A673 (cell line): ENCODE measurements around the gene CYBRD1. TPM values are rescaled to one million over a fixed set of nuclear protein-coding genes. Genes with fewer than 3 reads are reported as not detected.
"Not testable (repeated sequence)": the region's sequence is repeated elsewhere in the genome, so short reads cannot be mapped to it uniquely, and the experiment has no call there.

Experiments
- BruUV-seq: library from RNA; stranded (reverse); fragments of 400-500 nt; replicated peaks from 2 replicates; lab custom pipeline; 2021; lab: Mats Ljungman, UMichigan
- CTCF ChIA-PET: fragments of 300-600 bp; sonication (Branson Sonifier 250); formaldehyde crosslinking; loops from one replicate; lab custom pipeline; 2022; ENCODE audit warnings: antibody characterized with exemption; lab: Charles Lee
- POLR2A ChIA-PET: fragments of 300-600 bp; sonication (Branson Sonifier 250); formaldehyde crosslinking; loops from one replicate; lab custom pipeline; 2022; ENCODE audit warnings: antibody characterized with exemption; ENCODE audit not compliant: low non-redundant PET; lab: Charles Lee
- DNase-seq: peaks from one replicate; pipeline ENCODE4 v3.0.0-alpha.2; 2015; ENCODE audit warnings: low spot score
- H3K27ac ChIP-seq: fragments of 200-600 bp; sonication (generic); 2 replicates; pipeline ENCODE4 v1.5.1; 2016; ENCODE audit warnings: mixed run types, low read depth, mild to moderate bottlenecking, mixed read lengths, antibody characterized with exemption, low read length; ENCODE audit not compliant: poor library complexity, severe bottlenecking
- H3K27me3 ChIP-seq: fragments of 200-600 bp; sonication (generic); replicated peaks from 2 replicates; pipeline ENCODE4 v1.6.1; 2017; ENCODE audit warnings: mixed run types, low read depth, mild to moderate bottlenecking, mixed read lengths, antibody characterized with exemption, low read length; ENCODE audit not compliant: insufficient read depth, poor library complexity
- H3K36me3 ChIP-seq: fragments of 200-600 bp; sonication (generic); 2 replicates; pipeline ENCODE4 v1.6.1; 2016; ENCODE audit warnings: mixed run types, mild to moderate bottlenecking, mixed read lengths, antibody characterized with exemption, low read length; ENCODE audit not compliant: insufficient read depth, poor library complexity, severe bottlenecking
- H3K4me1 ChIP-seq: fragments of 200-600 bp; sonication (generic); 2 replicates; pipeline ENCODE4 v1.6.1; 2017; ENCODE audit warnings: mixed run types, mild to moderate bottlenecking, mixed read lengths, antibody characterized with exemption, low read length; ENCODE audit not compliant: insufficient read depth, poor library complexity, severe bottlenecking
- H3K4me3 ChIP-seq: fragments of 200-600 bp; sonication (generic); 2 replicates; pipeline ENCODE4 v1.5.1; 2016; ENCODE audit warnings: low read depth, mixed run types, mild to moderate bottlenecking, mixed read lengths, low read length; ENCODE audit not compliant: poor library complexity, severe bottlenecking
- H3K9me3 ChIP-seq: fragments of 200-600 bp; sonication (generic); 2 replicates; pipeline ENCODE4 v1.6.1; 2016; ENCODE audit warnings: mixed run types, low read depth, mild to moderate bottlenecking, mixed read lengths, antibody characterized with exemption, low read length; ENCODE audit not compliant: poor library complexity, severe bottlenecking
- CTCF ChIP-seq: fragments of 300-800, 200-600 bp; sonication (generic); conservative IDR thresholded peaks from 2 replicates; pipeline ENCODE4 v1.5.1; 2017; ENCODE audit warnings: low read depth, mild to moderate bottlenecking, antibody characterized with exemption, low read length, moderate library complexity, mixed read lengths
- EZH2 ChIP-seq: fragments of 200-600 bp; sonication (generic); IDR thresholded peaks from 2 replicates; pipeline ENCODE4 v1.6.1; 2017; ENCODE audit warnings: borderline replicate concordance, low read depth, mild to moderate bottlenecking, mixed read lengths, antibody characterized with exemption, low read length; ENCODE audit not compliant: poor library complexity, severe bottlenecking
- intact Hi-C: fragments of 100-400 bp; cut with micrococcal nuclease; formaldehyde crosslinking; loops from one replicate; pipeline ENCODE4 v1.10.0; 2022; ENCODE audit not compliant: unreplicated experiment
- total RNA-seq: library from RNA; stranded (reverse); gene quantifications from 2 replicates; pipeline ENCODE4 v1.2.3, GENCODE V29; 2021

The CYBRD1 gene
- total RNA-seq, 1 experiment from 2014 or later: 7.3 TPM

- intact Hi-C loops: no loop called here
- POLR2A ChIA-PET: no interaction called here
Measured at GRCh38 chr2:171491292-171491691, 31.0 kb upstream of the CYBRD1 start.

GRCh38 chr2:171492664-171493063, 29.6 kb upstream of the CYBRD1 start:
- no TSS peak for BruUV-seq
- no peak overlapping the region for H3K27ac ChIP-seq
- CTCF ChIA-PET: no interaction called here
- DNase-seq: no peak
- TF ChIP-seq EZH2 (no peak), CTCF (no peak)
- no peak overlapping the region for H3K4me3 ChIP-seq
- H3K36me3 ChIP-seq: no peaks in the 10 kb centered on the region
- intact Hi-C loops: no loop called here
- POLR2A ChIA-PET: no interaction called here
- no peaks in the 10 kb centered on the region for H3K27me3 ChIP-seq
- no peaks in the 10 kb centered on the region for H3K9me3 ChIP-seq
- H3K4me1 ChIP-seq: no peaks in the 10 kb centered on the region

More at GRCh38 chr2:171491292-171491691, 31.0 kb upstream of the CYBRD1 start:
- Histone ChIP-seq H3K4me1 (no peaks in the 10 kb centered on the region), H3K36me3 (no peaks in the 10 kb centered on the region), H3K4me3 (no peak overlapping the region), H3K27ac (no peak overlapping the region), H3K9me3 (no peaks in the 10 kb centered on the region), H3K27me3 (no peaks in the 10 kb centered on the region)
- no peak for DNase-seq
- TF ChIP-seq EZH2 (no peak), CTCF (no peak)
- no TSS peak for BruUV-seq
- CTCF ChIA-PET: no interaction called here

GRCh38 chr2:171497664-171498063, 24.6 kb upstream of the CYBRD1 start:
- H3K36me3 ChIP-seq, H3K4me3 ChIP-seq, H3K9me3 ChIP-seq, BruUV-seq, H3K4me1 ChIP-seq, DNase-seq, intact Hi-C loops, CTCF ChIA-PET, H3K27me3 ChIP-seq, POLR2A ChIA-PET, H3K27ac ChIP-seq: not testable (repeated sequence)

GRCh38 chr2:171505374-171505773, 16.9 kb upstream of the CYBRD1 start:
- BruUV-seq: no TSS peak

More at GRCh38 chr2:171505374-171505773, 16.9 kb upstream of the CYBRD1 start:
- Histone ChIP-seq H3K9me3 (no peaks in the 10 kb centered on the region), H3K36me3 (no peaks in the 10 kb centered on the region), H3K27ac (no peak overlapping the region), H3K4me3 (no peak overlapping the region), H3K27me3 (no peaks in the 10 kb centered on the region), H3K4me1 (no peaks in the 10 kb centered on the region)
- CTCF ChIA-PET: no interaction called here
- POLR2A ChIA-PET: no interaction called here
- intact Hi-C loops: no loop called here
- TF ChIP-seq EZH2: no peak
- no peak for TF ChIP-seq CTCF
- DNase-seq: no peak
